SK-N-SH (cell line): ENCODE results near the gene PCSK5. TPM values are rescaled to one million over a fixed set of nuclear protein-coding genes. Genes with fewer than 3 reads are reported as not detected.

Experiments used
- CTCF ChIA-PET: fragments of 300-600, 350-600 bp; formaldehyde crosslinking; extraction: SDS; loops from one replicate; lab custom pipeline; 2021; lab: Yijun Ruan, JAX
- POLR2A ChIA-PET: fragments of 350-600 bp; sonication (Branson Sonifier 250); formaldehyde crosslinking; extraction: SDS; loops from one replicate; lab custom pipeline; 2020; ENCODE audit warnings: antibody characterized with exemption, inconsistent platforms; lab: Yijun Ruan, JAX
- DNase-seq: peaks from one replicate; pipeline ENCODE4 v3.0.0; 2012
- H2AFZ ChIP-seq: fragments of 200-600 bp; sonication (generic); 2 replicates; pipeline ENCODE4 v1.8.1; 2016; ENCODE audit warnings: antibody characterized with exemption, mild to moderate bottlenecking, low read depth
- H3F3A ChIP-seq: fragments of 200-600 bp; sonication (generic); replicated peaks from 2 replicates; pipeline ENCODE3; 2016; ENCODE audit warnings: antibody characterized with exemption, mild to moderate bottlenecking; ENCODE audit not compliant: insufficient read depth
- H3K27ac ChIP-seq, 2 experiments: fragments of 200-500 bp in 1 of 2; fragments of 200-600 bp in 1 of 2; sonication (Bioruptor generic) in 1 of 2; sonication (generic), shearing (Covaris generic) in 1 of 2; 2 replicates each; pipeline versions ENCODE4 v1.5.1 to v1.6.1; 2014 to 2016; ENCODE audit warnings: low read depth in 2 of 2, inconsistent platforms in 1 of 2, low read length in 1 of 2, mild to moderate bottlenecking in 1 of 2, mixed read lengths in 1 of 2
- H3K27me3 ChIP-seq: fragments of 200-600 bp; sonication (generic), shearing (Covaris generic); 2 replicates; pipeline ENCODE4 v1.6.1; 2016; ENCODE audit warnings: mixed run types; ENCODE audit not compliant: insufficient read depth
- H3K36me3 ChIP-seq, 2 experiments: fragments of 200-500 bp in 1 of 2; fragments of 200-600 bp in 1 of 2; sonication (Bioruptor generic) in 1 of 2; sonication (generic) in 1 of 2; replicated peaks in 1 of 2; 2 replicates each; pipeline versions ENCODE3 to v1.5.1; 2014 to 2016; ENCODE audit warnings: low read length in 1 of 2, mild to moderate bottlenecking in 1 of 2; ENCODE audit not compliant: insufficient read depth in 2 of 2, control insufficient read depth in 1 of 2
- H3K4me1 ChIP-seq, 2 experiments: fragments of 200-500 bp in 1 of 2; fragments of 200-600 bp in 1 of 2; sonication (Bioruptor generic) in 1 of 2; sonication (generic), shearing (Covaris generic) in 1 of 2; 2 replicates each; pipeline versions ENCODE4 v1.5.1 to v1.6.1; 2014 to 2016; ENCODE audit warnings: low read depth in 1 of 2, low read length in 1 of 2, mixed run types in 1 of 2; ENCODE audit not compliant: insufficient read depth in 2 of 2, control insufficient read depth in 1 of 2
- H3K4me2 ChIP-seq: fragments of 200-600 bp; sonication (generic), shearing (Covaris generic); 2 replicates; pipeline ENCODE4 v1.6.1; 2017; ENCODE audit warnings: mixed run types
- H3K4me3 ChIP-seq, 2 experiments: fragments of 200-500 bp in 1 of 2; fragments of 200-600 bp in 1 of 2; sonication (Bioruptor generic) in 1 of 2; sonication (generic), shearing (Covaris generic) in 1 of 2; 2 replicates each; pipeline versions ENCODE4 v1.5.1 to v1.8.1; 2014 to 2016; ENCODE audit warnings: low read depth in 2 of 2, inconsistent platforms in 1 of 2, low read length in 1 of 2, mild to moderate bottlenecking in 1 of 2, mixed read lengths in 1 of 2, moderate library complexity in 1 of 2
- H3K79me2 ChIP-seq: fragments of 200-600 bp; sonication (generic); 2 replicates; pipeline ENCODE4 v1.8.1; 2017; ENCODE audit warnings: mild to moderate bottlenecking; ENCODE audit not compliant: insufficient read depth
- H3K9ac ChIP-seq: fragments of 200-600 bp; sonication (generic); 2 replicates; pipeline ENCODE4 v1.6.1; 2017; ENCODE audit warnings: mixed run types
- H3K9me2 ChIP-seq: fragments of 200-600 bp; sonication (generic); 2 replicates; pipeline ENCODE4 v1.6.1; 2017; ENCODE audit warnings: mixed run types
- H3K9me3 ChIP-seq: fragments of 200-600 bp; sonication (generic); 2 replicates; pipeline ENCODE4 v1.6.1; 2017; ENCODE audit warnings: mixed run types, mild to moderate bottlenecking, moderate library complexity
- H4K20me1 ChIP-seq: fragments of 200-600 bp; sonication (generic); 2 replicates; pipeline ENCODE4 v1.6.1; 2017; ENCODE audit warnings: mild to moderate bottlenecking, mixed run types; ENCODE audit not compliant: insufficient read depth
- CTCF ChIP-seq: fragments of 200-600 bp; sonication (generic); IDR thresholded peaks from 2 replicates; pipeline ENCODE4 v1.6.1; 2017; ENCODE audit warnings: antibody characterized with exemption, mild to moderate bottlenecking, moderate library complexity
- ELF1 ChIP-seq: IDR thresholded peaks from 2 replicates; pipeline ENCODE4 v1.4.0; 2012
- FOXM1 ChIP-seq: IDR thresholded peaks from 2 replicates; pipeline ENCODE4 v1.4.0; 2012; ENCODE audit warnings: low read depth, mild to moderate bottlenecking
- GATA2 ChIP-seq: sonication (generic); formaldehyde crosslinking; IDR thresholded peaks from 2 replicates; pipeline ENCODE4 v1.5.0; 2020; ENCODE audit warnings: mild to moderate bottlenecking, missing genetic modification reagents
- JUND ChIP-seq: IDR thresholded peaks from 2 replicates; pipeline ENCODE4 v1.4.0; 2012
- MAX ChIP-seq: IDR thresholded peaks from 2 replicates; pipeline ENCODE4 v1.4.0; 2012; ENCODE audit warnings: low read depth
- RAD21 ChIP-seq: IDR thresholded peaks from 2 replicates; pipeline ENCODE4 v1.6.1; 2012; ENCODE audit warnings: mild to moderate bottlenecking, low read length
- RFX5 ChIP-seq: IDR thresholded peaks from 2 replicates; pipeline ENCODE4 v1.6.1; 2012; ENCODE audit warnings: mild to moderate bottlenecking, improper control_type of control experiment, low read length
- SMC3 ChIP-seq: IDR thresholded peaks from 2 replicates; pipeline ENCODE4 v1.6.1; 2012; ENCODE audit warnings: low read depth, low read length, improper control_type of control experiment
- USF2 ChIP-seq: fragments of 150-350 bp; IDR thresholded peaks from 2 replicates; pipeline ENCODE4 v1.6.1; 2017; ENCODE audit warnings: antibody characterized with exemption, low read length, low read depth, borderline replicate concordance
- YY1 ChIP-seq: IDR thresholded peaks from 2 replicates; pipeline ENCODE4 v1.4.0; 2012; ENCODE audit warnings: low read depth, mild to moderate bottlenecking
- WGBS: methylation state at CpG from one replicate; pipeline ENCODE4 v1.1.6; 2017; ENCODE audit warnings: low lambda C conversion rate; 5-methylcytosine and 5-hydroxymethylcytosine counted together
- polyA plus RNA-seq, 3 experiments: library from polyadenylated mRNA; depleted of rRNA; stranded (reverse); fragments of >200 nt; gene quantifications; 2 replicates each; pipeline ENCODE4 v1.2.3, GENCODE V29; 2012

The PCSK5 gene
- polyA plus RNA-seq, 1 of the 3 experiments (the other 2 are of a cell fraction) = 0.08 TPM

GRCh38 chr9:75871624-75872023 lies 18.8 kb upstream of the PCSK5 start:
- DNase-seq = no peak
- H4K20me1 ChIP-seq = no peaks in the 10 kb centered on the region
- H3K79me2 ChIP-seq = no peaks in the 10 kb centered on the region
- H2AFZ ChIP-seq = no peak overlapping the region
- no peaks in the 10 kb centered on the region for H3K36me3 ChIP-seq
- no peaks in the 10 kb centered on the region for H3K9me2 ChIP-seq
- POLR2A ChIA-PET = no interaction called here
- no peaks in the 10 kb centered on the region for H3K27me3 ChIP-seq
- H3K4me1 ChIP-seq = no peaks in the 10 kb centered on the region
- H3K9me3 ChIP-seq = no peaks in the 10 kb centered on the region
- H3K4me2 ChIP-seq = no peak overlapping the region
- H3F3A ChIP-seq = no peaks in the 10 kb centered on the region
- CTCF ChIA-PET = no interaction called here
- TF ChIP-seq MAX = no peak
- no peak for TF ChIP-seq FOXM1
- no peak for TF ChIP-seq RFX5
- no peak for TF ChIP-seq CTCF
- TF ChIP-seq YY1 = no peak
- TF ChIP-seq ELF1 = no peak
- TF ChIP-seq USF2 = no peak
- TF ChIP-seq RAD21 = no peak
- no peak overlapping the region for H3K4me3 ChIP-seq
- no peak overlapping the region for H3K9ac ChIP-seq
- no peak overlapping the region for H3K27ac ChIP-seq
- WGBS = 14% methylated on average over 5 of the region's 5 CpGs

DNA sequence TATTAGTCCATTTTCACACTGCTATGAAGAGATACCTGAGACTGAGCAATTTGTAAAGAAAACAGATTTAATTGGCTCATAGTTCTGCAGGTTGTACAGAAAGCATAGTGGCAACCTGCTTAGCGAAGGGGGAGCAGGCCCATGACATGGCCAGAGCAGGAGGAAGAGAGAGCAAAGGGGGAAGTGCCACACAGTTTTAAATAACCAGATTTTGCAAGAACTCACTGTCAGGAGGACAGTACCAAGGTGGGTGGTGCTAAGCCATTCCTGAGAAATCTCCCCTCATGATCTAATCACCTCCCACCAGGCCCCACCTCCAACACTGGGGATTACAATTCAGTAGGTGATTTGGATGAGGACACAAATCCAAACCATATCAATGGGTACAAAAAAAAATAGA lies 16.8 kb upstream of the PCSK5 start:
- POLR2A ChIA-PET = no interaction called here
- no peaks in the 10 kb centered on the region for H3K36me3 ChIP-seq
- H3K4me3 ChIP-seq = no peak overlapping the region
- H3K79me2 ChIP-seq = no peaks in the 10 kb centered on the region
- DNase-seq = no peak
- TF ChIP-seq GATA2 (no peak), JUND (no peak), SMC3 (no peak), MAX (no peak)
- 0% methylated on average over 1 of the region's 1 CpG for WGBS
- H3K9me2 ChIP-seq = no peaks in the 10 kb centered on the region
- H3K27ac ChIP-seq = no peak overlapping the region
- H3K4me1 ChIP-seq = no peaks in the 10 kb centered on the region
- no peak overlapping the region for H3K4me2 ChIP-seq
- H3F3A ChIP-seq = no peaks in the 10 kb centered on the region
- no peaks in the 10 kb centered on the region for H3K9me3 ChIP-seq
- H3K9ac ChIP-seq = no peak overlapping the region
- no peak overlapping the region for H2AFZ ChIP-seq
- no peaks in the 10 kb centered on the region for H3K27me3 ChIP-seq
- no peaks in the 10 kb centered on the region for H4K20me1 ChIP-seq
- CTCF ChIA-PET = no interaction called here
